ENCODE data around the gene HTR5A. TPM values are rescaled to one million over a fixed set of nuclear protein-coding genes. Genes with fewer than 3 reads are reported as not detected.

The HTR5A gene
- total RNA-seq, 4 donors from 2014 or later, result not detected

DNA sequence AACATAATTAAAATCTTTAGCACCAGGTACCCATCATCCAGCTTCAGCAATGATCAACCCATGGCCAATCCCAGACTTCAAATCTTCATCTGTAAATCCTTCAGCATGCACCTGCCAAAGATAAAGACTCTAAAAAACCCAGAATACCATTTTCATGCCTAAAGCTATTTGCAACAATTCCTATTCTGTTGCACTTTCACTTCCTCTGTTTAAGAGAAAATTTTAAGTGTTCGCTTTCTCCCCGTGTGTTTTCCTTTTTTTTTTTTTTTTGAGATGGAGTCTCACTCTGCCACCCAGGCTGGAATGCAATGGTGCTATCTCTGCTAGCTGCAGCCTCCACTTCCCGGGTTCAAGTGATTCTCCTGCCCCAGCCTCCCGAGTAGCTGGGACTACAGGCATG lies 31.8 kb upstream of the HTR5A start:
- no peak for DNase-seq (ENCODE audit: low spot score in 2 of 2)
- H3K4me1 ChIP-seq, result no peaks in the 10 kb centered on the region

GRCh38 chr7:155043756-155044155 lies 26.4 kb upstream of the HTR5A start:
- WGBS, result 48% methylated on average over 4 of the region's 4 CpGs
- no peak overlapping the region for H3K27ac ChIP-seq
- TF ChIP-seq POLR2A (IDR thresholded peaks at IDR 0.05) (no peak), POLR2AphosphoS5 (IDR thresholded peaks at IDR 0.05) (no peak), EP300 (IDR thresholded peaks at IDR 0.05) (no peak)
- TF ChIP-seq, protein P1, sequence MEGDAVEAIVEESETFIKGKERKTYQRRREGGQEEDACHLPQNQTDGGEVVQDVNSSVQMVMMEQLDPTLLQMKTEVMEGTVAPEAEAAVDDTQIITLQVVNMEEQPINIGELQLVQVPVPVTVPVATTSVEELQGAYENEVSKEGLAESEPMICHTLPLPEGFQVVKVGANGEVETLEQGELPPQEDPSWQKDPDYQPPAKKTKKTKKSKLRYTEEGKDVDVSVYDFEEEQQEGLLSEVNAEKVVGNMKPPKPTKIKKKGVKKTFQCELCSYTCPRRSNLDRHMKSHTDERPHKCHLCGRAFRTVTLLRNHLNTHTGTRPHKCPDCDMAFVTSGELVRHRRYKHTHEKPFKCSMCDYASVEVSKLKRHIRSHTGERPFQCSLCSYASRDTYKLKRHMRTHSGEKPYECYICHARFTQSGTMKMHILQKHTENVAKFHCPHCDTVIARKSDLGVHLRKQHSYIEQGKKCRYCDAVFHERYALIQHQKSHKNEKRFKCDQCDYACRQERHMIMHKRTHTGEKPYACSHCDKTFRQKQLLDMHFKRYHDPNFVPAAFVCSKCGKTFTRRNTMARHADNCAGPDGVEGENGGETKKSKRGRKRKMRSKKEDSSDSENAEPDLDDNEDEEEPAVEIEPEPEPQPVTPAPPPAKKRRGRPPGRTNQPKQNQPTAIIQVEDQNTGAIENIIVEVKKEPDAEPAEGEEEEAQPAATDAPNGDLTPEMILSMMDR (IDR thresholded peaks at IDR 0.05), result no peak

More for the DNA sequence above, 31.8 kb upstream of the HTR5A start:
- 83% methylated on average over 4 of the region's 4 CpGs for WGBS
- H3K27me3 ChIP-seq, result no peaks in the 10 kb centered on the region
- TF ChIP-seq POLR2A (IDR thresholded peaks at IDR 0.05), result no peak
- no peak for TF ChIP-seq POLR2AphosphoS5 (IDR thresholded peaks at IDR 0.05)
- TF ChIP-seq EP300 (IDR thresholded peaks at IDR 0.05), result no peak
- TF ChIP-seq, protein P1 (IDR thresholded peaks at IDR 0.05), result no peak
- H3K9me3 ChIP-seq, result no peaks in the 10 kb centered on the region
- no peaks in the 10 kb centered on the region for H3K36me3 ChIP-seq
- H3K4me3 ChIP-seq, result no peak overlapping the region
- H3K27ac ChIP-seq, result no peak overlapping the region

GRCh38 chr7:155048006-155048405 lies 22.1 kb upstream of the HTR5A start:
- Histone ChIP-seq H3K27ac (no peak overlapping the region), H3K27me3 (no peaks in the 10 kb centered on the region), H3K9me3 (no peaks in the 10 kb centered on the region), H3K36me3 (no peaks in the 10 kb centered on the region), H3K4me3 (no peak overlapping the region), H3K4me1 (no peaks in the 10 kb centered on the region)
- TF ChIP-seq POLR2A (IDR thresholded peaks at IDR 0.05), result no peak
- TF ChIP-seq POLR2AphosphoS5 (IDR thresholded peaks at IDR 0.05), result no peak
- TF ChIP-seq EP300 (IDR thresholded peaks at IDR 0.05), result no peak
- TF ChIP-seq, protein P1 (IDR thresholded peaks at IDR 0.05), result no peak
- DNase-seq (ENCODE audit: low spot score in 2 of 2), result no peak
- WGBS, result 54% methylated on average over 4 of the region's 4 CpGs

More at GRCh38 chr7:155043756-155044155, 26.4 kb upstream of the HTR5A start:
- H3K27me3 ChIP-seq, result no peaks in the 10 kb centered on the region
- no peak for DNase-seq (ENCODE audit: low spot score in 2 of 2)
- H3K4me1 ChIP-seq, result no peaks in the 10 kb centered on the region
- no peaks in the 10 kb centered on the region for H3K9me3 ChIP-seq
- H3K36me3 ChIP-seq, result no peaks in the 10 kb centered on the region
- H3K4me3 ChIP-seq, result no peak overlapping the region

DNA sequence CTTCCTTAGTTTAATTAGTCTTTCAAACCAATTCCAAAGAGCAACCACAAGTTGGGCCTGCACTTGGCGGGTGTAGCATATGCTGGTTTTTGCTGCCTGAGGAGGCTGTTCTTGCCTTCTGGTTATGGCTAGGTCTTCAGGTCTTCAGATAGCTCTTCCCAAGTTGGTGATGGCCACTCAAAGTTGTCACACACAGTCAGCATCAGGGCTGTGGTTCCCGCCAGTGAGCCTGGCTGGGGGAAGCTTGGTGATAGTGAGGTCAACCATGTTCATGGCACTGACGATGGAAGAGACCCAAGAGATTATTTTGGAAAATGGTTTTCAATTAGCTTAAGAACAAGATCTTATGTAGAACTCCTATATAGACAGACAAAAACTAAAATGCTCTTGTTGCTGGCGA lies 18.8 kb upstream of the HTR5A start:
- H3K4me3 ChIP-seq, result no peak overlapping the region
- H3K27me3 ChIP-seq, result no peaks in the 10 kb centered on the region
- no peaks in the 10 kb centered on the region for H3K9me3 ChIP-seq
- H3K27ac ChIP-seq, result no peak overlapping the region
- no peak for TF ChIP-seq POLR2A (IDR thresholded peaks at IDR 0.05)
- TF ChIP-seq, protein P1 (IDR thresholded peaks at IDR 0.05), result no peak
- no peak for TF ChIP-seq EP300 (IDR thresholded peaks at IDR 0.05)
- no peak for TF ChIP-seq POLR2AphosphoS5 (IDR thresholded peaks at IDR 0.05)
- no peak for DNase-seq (ENCODE audit: low spot score in 2 of 2)
- no peaks in the 10 kb centered on the region for H3K4me1 ChIP-seq
- 96% methylated on average over 4 of the region's 4 CpGs for WGBS
- H3K36me3 ChIP-seq, result no peaks in the 10 kb centered on the region

DNA sequence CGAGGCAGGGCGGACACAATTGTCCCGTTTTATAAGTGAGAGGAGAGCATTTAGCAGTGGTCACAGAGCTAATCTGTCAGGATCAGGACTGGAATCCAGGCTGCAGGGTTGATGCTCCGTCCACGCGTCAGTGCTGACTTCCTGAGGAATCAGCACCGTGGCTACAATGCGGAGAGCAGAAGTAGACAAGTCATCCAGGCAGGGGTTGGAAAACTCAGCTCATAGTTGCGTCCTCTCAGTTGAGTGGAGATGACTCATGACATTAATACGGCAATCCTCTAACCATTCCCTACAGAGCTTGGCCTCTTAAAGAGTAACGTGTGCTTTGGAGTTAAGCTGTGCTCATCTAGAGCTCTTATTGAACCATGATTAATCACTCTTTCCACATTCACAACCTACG lies 17.1 kb upstream of the HTR5A start:
- DNase-seq (ENCODE audit: low spot score in 2 of 2), result no peak
- H3K9me3 ChIP-seq, result no peaks in the 10 kb centered on the region
- WGBS, result 85% methylated on average over 12 of the region's 12 CpGs
- H3K27me3 ChIP-seq, result no peaks in the 10 kb centered on the region
- no peak for TF ChIP-seq POLR2A (IDR thresholded peaks at IDR 0.05)
- TF ChIP-seq EP300 (IDR thresholded peaks at IDR 0.05), result no peak
- TF ChIP-seq POLR2AphosphoS5 (IDR thresholded peaks at IDR 0.05), result no peak
- TF ChIP-seq, protein P1 (IDR thresholded peaks at IDR 0.05), result no peak
- no peak overlapping the region for H3K27ac ChIP-seq
- no peaks in the 10 kb centered on the region for H3K4me1 ChIP-seq
- H3K36me3 ChIP-seq, result no peaks in the 10 kb centered on the region
- no peak overlapping the region for H3K4me3 ChIP-seq
